Amniotic epithelial cell (primary cell): Measurements from ENCODE around the gene ADGRD1.
"Not testable (repeated sequence)": the region's sequence is repeated elsewhere in the genome, so short reads cannot be mapped to it uniquely, and the experiment has no call there.

Source experiments
- DNase-seq: peaks from one replicate; pipeline ENCODE4 v3.0.0-alpha.2; 2010; ENCODE audit warnings: low read depth

ADGRD1 gene

DNA sequence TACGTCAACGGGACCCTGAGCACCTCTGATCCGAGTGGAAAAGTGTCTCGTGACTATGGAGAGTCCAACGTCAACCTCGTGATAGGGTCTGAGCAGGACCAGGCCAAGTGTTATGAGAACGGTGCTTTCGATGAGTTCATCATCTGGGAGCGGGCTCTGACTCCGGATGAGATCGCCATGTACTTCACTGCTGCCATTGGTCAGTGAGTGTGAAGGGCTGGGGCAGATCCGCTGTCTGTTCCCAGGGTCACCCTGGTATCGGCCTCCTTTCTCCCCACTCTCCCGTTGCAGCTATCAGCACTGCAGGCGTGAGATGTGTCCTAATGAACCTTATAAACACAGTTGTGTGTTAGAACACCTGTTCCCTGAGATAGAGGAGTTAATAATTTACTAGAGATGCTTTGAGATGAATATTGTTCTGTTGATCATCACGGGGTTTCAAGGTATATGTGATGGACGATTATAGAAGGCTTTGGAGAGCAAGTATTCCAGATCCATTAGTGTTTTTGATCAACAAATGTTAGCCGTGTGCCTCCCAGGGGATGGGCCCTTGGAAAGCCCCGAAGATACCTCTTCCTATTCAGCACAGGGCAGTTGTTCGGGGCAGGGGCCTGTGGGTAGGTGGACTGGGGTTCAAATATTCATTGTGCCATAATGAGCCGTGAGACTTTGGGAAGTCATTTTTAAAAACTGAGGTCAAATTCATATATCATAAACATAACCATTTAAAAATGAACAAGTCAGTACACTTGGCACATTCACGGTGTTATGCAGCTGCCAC lies 33.6 kb downstream of the ADGRD1 start:
- DNase-seq = no peak

DNA sequence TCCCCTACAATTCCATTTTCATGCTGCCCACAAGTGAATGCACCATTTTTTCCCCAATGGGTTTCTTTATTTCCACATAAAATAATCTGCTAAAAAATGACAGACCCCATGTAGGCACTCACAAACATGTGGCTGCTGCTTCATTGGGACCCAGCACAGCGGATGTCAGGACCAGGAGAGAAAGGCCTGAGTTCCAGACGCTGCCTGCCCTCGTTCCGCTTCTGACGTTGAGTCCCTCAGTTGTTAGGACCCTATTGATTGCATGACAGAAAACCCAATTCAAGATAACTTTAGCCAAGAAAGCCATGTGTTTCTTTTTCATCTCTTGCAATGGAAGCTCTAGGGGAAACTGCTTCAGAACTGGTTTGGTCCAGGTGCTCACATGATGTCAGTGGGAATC lies 34.6 kb downstream of the ADGRD1 start:
- DNase-seq = no peak

DNA sequence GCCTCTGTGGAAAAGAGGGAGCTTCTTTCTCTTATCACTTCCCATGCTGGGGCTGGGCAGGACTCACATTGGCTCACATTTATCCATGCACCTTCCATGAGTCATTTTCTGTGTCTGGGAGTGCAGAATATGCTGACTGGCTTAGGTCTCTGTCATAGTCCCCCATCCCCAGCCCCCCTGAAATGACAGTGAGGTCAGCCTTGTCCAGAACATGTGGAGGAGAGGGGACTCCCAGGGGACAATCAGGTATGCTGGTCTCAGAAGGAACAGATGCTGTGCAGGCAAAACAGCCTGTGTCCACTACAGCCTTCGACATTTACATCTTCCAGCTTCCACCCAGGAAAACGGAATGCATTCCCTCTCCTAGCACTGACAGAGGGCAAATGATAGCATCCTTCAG lies 35.0 kb downstream of the ADGRD1 start:
- DNase-seq = no peak

DNA sequence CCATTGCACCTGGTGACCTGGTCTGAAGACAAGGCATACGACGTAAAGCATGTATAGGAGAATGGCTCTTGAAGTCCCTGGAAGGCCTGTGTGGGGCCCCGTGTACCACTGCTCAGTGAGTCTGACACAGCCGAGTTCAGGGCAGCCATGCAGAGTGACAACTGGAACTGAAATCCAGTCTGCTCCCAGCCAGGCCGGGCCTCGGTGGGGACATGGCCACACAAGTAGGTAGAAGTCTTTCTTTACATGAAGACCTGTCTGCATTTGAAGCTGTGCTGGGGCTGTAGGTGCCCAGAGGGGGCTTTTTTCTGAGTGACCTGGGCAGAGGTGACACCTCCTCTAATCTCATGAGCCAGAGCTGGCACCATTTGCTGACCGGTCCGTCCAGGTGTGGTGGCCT lies 35.7 kb downstream of the ADGRD1 start:
- no peak for DNase-seq

DNA sequence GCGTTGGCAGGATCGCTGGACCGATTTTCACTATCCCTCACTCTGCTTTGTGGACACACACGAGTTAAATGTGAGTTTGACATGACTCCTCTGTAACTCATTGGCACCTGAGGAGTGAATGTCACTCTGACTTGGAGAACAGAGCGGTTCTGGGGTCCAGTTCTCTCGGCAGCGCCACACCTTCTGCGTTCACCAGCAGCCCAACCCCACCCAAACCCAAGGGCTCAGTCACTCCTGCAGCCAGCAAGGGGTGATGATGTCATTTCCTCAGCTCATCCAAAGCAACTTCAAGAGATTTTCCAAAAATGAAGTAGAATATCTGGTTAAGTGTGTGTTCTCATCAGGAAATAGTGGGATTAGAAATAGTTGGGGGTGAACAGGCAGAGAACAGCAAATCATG lies 36.3 kb downstream of the ADGRD1 start:
- no peak for DNase-seq

DNA sequence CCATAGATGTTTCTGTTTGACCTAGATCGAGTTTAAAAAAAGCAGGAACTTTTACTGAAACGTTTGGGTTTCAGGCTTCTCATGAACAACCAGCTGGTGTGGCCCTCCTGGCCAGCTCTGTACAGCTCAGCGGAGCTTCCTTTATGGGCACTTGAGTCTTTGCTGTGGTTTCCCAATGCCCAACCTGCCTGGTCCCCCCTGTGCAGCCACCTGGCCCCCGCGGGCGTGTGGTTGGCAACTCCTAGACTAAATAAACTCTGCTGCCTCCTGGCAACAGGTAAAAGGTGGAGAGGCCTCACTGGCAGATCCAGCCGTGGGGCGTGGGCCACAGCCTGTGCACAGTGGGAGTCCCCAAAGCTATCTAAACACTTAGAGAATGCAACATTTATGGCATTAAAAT lies 38.7 kb downstream of the ADGRD1 start:
- no peak for DNase-seq

DNA sequence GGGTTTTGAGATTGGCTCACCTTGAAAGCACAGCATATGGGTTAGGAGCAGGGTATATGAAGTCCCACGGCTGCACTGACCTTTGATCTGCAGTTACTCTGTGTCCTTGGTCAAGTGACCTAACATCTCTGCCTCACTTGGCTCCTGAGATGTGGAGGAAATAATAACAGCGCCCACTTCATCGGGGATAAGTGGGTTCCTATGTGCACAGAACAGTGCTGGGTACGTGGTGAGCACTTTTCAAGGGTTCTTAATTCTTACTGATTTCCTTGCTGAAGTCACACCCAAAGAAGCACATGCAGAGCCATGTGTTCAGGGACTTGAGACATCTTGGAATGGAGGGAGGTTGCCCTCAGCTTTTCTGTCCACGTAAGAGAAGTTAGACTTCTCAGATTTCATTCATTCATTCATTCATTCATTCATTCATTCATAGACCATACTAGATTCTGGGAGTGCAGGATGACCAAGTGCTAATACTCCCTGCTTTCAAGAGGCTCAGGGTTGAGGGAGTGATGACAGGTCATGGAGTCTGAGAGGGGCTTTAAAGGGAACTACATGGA lies 39.4 kb downstream of the ADGRD1 start:
- no peak for DNase-seq

DNA sequence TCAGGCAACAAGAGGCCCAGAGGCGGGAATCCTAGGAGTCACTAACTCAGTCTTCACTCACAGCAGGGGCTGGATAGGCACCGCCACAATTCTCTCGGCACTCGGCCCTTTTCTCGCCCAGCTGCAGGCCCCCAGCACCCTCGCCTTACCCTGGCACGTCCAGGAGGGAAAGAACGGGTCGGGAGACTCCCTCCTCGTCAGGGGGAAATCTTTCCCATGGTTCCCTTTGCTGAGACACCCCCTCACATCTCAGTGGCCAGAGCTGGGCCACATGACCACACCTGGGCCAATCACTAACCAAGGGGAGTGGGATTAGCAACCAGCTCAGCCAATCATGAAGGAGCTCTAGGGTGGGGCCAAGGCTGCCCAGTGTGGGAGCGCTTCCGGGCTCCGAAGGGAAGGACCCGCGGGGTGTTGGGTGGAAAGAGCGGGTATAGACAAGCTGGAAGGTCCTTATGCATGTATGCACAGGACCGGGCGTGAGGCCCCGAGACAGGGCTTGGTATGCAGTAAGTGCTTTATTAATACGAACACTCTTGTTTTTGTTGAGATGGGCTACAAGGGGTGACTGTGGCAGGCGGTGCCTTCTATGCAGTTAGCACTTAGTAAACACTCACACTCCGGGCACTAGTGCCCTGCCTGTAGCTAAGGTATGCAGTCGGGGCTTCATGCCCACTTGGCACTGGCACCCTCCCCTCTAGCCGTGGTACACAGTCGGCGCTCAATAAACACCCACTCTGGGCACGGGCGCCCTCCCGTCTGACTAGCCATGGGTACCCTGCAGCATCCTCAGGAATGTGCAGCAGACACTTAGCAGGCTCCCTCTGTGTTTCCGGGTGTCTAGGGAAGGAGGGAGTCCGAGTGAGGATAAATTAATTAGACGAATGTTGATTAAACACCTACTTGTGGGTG lies 40.3 kb downstream of the ADGRD1 start:
- no peak for DNase-seq

DNA sequence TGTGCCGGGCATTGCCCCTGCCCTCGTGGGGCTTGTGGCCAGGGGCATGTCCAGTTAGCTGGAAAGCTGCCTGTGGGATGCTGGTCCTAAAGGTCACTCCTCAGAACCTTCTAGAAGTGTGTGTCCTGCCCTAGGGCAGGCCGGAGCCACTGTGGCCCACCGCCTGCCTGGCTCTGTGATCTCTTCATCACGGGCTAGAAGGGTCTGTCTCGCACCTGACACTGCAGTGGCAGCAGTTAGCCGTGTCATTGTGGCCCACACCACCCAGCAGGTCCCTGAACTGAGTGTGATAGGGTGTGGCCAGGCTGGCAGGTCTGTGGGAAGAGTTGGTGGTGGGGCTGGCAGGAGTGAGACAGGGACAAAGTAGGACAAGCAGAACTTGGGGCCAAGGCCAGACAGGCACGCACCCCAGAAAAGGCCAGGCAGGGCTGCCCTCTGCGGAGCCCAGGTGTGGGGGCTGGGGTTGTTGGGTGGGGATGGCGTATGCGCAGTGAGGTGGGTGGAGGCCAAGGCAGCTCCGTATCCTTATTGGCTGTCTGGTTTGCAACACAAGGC lies 41.2 kb downstream of the ADGRD1 start:
- no peak for DNase-seq

DNA sequence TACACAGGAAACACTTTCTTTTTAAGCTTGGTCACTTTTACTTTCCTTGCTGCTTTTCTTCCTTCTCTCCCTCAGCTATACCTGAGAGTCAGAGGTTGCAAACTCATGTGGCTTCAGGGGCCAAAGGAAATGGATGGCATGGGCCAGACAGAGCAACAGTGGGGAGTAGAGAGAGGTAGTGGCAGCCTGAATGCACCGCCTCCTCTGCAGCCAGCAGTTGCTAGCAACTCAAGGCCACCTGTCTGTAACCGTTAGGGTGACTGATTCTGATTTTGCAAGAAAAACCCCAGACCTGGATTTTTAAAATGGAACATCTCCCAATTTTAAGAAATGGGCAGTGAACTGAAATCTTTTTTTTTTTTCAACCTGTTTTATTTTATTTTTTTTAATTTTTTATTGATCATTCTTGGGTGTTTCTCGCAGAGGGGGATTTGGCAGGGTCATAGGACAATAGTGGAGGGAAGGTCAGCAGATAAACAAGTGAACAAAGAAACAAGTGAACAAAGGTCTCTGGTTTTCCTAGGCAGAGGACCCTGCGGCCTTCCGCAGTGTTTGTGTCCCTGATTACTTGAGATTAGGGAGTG lies 41.8 kb downstream of the ADGRD1 start:
- not testable (repeated sequence) for DNase-seq

DNA sequence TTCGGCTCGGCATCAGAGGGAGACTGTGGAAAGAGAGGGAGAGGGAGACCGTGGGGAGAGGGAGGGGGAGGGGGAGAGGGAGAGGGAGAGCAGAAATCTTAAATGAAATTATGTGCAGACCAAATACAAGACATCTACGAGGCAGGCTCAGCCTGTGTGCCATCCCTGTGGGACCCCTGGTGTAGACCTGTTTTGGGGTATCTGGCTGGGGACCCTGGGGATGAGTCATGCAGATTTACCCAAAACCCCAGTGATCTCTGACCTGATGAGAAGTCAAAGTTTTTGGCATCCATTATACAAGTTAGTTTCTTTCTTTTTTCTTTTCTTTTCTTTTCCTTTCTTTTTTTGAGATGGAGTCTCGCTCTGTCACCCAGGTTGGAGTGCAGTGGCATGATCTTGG lies 44.4 kb downstream of the ADGRD1 start:
- DNase-seq = no peak

DNA sequence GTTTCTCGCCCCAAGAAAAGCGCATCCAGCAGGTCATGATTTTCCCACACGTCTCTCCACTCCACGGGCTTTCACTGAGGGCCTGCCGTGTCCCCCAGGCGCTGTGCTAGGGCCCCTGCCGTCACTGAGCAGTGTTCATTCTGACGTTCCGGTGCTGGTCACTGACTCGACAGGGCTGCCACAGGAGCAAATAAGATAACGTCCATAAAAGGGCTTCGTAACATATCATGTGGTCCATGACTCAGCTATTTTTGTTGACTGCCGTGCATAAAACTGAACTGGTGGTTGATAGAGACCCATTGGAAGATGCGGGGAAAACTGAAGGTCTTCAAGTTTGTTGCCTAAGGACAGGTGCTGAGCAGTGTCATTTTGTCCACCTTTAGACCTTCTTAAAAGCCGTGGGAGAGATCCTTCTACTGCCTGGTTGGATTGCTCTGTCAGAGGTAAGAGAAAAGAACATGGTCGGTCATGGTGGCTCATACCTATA lies 46.3 kb downstream of the ADGRD1 start:
- no peak for DNase-seq

DNA sequence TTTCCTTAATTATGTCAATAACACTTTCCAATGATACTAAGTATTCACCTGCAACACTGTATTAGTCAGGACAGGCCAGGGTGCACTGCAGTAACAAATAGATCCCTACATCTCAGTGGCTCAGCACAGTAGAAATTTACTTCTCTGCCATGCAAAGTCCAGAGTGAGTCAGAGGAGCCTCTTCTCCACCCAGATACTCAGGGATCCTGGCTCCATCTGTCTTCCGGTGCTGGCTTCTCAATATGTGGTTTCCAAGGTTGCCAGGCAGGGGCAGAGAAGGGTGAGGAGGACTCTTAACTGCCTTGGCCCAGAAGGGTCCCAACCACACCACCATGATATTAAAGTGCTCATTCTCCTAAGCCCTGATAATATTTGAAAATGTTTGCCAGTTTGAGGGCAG lies 47.8 kb downstream of the ADGRD1 start:
- DNase-seq = no peak

DNA sequence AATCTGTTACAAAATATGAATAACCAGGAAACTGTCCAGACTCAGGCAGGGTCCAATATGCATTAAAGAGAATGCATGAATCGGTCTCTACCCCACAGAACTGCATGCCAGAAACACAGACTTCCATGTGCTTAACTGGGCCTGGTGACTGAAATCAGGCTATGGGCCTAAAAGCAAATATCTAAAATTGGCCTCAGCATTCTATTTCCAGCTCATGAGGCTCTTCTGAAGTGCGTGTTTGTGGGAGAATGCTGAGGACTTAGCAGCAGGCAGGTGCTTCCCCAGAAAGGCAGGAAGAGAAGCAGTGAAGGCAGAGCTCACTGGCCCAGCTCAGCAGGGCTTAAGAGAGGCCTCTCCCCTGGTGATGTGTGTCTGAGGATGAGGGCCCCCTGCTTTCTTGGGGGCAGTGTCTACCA lies 48.5 kb downstream of the ADGRD1 start:
- DNase-seq = no peak

DNA sequence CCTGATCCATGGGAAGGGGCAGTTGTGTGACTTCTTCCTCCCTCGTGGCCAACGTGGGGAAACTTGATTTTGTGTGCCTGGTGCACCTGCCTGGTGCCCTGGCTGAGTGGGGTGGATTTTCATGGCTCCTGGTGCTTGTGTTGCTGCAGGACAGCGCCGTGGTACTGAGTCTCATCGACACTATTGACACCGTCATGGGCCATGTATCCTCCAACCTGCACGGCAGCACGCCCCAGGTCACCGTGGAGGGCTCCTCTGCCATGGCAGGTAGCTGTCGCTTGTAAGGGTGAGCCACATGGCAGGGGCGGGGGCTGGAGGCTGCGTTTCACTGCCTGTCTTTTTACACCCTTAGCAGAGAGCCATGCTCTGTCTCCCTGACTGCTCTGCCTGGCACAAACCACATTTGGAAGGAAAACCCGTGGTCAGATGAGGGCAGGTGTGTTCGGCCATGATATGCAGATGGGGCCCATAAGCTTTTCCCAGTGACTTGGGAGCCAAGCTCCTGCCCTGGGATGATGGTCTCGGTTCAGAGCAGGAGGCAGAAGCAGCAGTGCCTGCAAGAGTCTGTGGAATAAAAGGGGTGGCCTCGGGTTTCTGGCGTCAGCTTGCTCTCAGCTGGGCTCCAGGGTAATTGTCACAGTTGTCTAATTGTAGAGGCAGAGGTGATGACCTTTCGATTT lies 49.5 kb downstream of the ADGRD1 start:
- DNase-seq = no peak

DNA sequence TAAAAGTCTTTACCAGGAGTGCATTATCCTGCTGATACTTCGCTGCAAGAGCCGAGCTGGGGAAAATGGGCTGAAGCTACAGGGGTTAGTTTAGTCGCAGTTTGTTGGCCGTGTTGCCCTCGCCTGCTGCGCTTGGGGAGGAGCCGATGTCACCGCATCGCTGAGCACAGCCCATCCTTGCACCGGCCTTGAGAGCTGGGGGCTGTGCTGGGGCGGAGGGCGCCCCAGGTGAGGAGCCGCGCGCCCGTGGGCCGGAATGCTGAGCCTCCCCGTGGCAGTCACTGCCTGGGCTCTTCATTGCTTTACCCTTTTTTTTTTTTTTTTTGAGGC lies 50.0 kb downstream of the ADGRD1 start:
- no peak for DNase-seq

DNA sequence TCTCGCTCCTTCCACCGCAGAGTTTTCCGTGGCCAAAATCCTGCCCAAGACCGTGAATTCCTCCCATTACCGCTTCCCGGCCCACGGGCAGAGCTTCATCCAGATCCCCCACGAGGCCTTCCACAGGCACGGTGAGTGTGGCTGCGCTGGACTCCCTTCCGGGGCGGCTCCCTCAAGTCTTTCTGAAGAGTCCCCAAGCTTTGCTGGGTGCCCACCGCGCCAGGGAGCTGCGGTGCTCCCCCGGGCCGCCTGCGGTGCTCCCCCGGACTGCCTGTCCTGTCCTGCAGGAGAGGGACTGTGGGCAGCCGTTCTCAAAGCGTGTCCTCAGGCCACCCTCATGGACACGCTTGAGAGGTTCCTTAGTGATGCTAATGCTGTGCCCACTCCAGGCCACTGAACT lies 50.5 kb downstream of the ADGRD1 start:
- no peak for DNase-seq

DNA sequence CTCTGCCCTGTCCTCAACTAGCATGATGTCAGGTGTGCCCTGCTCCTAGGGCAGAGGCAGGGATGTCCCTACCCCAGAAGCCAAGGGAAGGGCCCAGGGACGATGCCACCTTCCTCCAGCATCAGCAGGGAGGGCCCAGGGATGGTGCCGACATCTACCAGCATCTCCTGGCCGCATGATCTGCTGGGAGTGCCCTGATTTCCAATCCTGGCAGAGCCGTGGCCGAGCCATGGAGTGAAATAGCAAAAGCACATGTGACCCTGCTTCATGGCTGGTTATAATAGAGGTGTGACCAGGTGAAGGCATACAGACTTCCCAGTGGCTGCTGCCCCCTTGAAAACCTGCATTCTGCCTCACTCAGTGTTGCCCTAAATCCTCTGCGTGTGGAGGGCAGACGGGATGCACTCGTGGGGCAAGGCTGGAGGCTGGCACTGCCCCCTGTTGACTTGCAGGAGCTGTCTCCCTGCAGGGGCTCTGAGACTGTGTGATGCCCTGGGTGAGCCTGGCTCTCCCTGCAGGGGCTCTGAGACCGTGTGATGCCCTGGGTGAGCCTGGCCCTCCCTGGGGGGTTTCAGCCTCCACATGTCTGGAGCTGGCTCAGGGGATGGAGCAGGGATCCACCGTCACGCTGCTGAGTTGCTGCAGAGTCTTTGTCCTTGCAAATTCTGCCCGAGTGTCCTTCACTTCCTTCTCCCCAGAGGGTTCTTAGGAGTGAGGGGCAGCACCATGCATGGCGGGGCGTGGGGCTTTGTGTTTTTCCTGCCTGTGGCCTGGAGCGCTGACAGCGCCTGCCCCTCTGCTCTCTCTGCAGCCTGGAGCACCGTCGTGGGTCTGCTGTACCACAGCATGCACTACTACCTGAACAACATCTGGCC lies 51.7 kb downstream of the ADGRD1 start:
- no peak for DNase-seq

DNA sequence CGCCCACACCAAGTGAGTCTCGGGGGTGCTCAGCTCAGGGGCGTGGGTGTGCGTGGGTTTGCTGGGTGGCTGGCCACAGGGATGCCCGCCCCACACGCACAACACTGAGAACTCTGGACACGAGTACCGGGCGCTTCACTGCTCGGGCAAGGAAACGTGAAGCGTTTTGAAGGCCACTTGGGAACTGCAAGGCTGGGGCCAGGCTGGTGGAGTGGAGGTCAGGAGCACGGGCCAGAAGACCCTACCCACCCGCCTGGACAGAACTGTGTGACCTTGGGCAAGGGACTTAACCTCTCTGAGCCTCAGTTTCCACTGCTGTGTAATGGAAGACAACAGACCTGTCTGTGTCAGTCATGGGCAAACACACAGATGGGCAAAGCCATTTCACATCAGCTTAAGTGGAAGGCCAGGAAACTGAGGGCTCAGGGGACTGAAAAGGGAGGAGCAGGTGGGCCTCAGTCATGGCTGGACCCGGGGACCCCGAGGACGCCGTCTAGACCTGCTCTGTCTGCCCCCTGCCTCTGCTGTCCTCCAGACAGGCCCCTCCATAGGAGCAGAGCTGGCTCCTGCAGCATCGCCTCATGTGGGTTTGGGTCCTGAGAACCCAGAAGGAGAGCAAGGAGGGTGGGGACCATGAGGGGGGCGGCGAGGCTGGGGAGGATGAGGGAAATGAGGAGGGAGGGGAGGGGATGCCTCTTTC lies 52.5 kb downstream of the ADGRD1 start:
- DNase-seq = no peak
